HG02884 (cell line): ENCODE data around the gene KSR2.

Experiments used
- ATAC-seq: cut with Tn5 transposase; IDR thresholded peaks from one replicate; pipeline ENCODE4 v1.9.1; 2021; ENCODE audit warnings: mild to moderate bottlenecking, moderate library complexity; ENCODE audit not compliant: unreplicated experiment

The KSR2 gene

DNA sequence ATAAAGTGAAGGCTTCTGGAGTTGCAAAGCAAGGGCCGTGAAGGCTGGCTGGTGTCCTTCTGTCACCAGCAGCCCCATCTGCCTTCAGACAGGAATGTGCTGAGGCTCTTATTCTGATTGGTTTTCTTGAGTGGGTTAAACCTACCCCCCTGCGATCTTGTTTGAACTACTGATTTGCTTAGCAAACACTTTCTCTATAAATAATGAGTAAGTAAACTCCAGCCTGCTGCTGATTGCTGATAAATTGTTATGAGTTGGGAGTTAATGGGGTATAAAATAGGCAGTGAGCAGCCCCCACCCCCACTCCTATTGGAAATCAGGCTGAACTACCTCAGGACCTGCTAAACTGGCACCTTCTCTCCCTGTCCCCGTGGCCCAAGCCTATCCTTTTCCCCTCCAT is 461.2 kb downstream of the KSR2 start:
- no peak for ATAC-seq

DNA sequence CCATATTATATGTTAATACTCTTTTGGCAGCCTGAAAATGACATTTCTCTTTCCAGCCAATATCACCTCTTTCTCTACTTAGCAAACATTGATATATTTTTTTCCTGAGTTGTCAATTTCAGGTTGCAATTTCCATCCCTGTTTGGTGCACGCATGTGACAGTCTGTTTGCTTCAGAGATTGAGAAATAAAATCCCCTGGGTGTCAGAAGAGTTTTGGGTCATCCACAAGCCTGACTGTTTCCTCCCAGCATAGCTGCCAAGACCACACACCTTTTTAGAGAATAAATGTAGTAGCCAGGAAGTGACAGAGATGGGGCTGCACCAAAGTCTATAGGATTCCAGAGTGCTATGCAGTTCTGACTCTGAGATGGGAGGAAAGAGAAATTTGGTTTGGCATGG is 462.5 kb downstream of the KSR2 start:
- no peak for ATAC-seq

DNA sequence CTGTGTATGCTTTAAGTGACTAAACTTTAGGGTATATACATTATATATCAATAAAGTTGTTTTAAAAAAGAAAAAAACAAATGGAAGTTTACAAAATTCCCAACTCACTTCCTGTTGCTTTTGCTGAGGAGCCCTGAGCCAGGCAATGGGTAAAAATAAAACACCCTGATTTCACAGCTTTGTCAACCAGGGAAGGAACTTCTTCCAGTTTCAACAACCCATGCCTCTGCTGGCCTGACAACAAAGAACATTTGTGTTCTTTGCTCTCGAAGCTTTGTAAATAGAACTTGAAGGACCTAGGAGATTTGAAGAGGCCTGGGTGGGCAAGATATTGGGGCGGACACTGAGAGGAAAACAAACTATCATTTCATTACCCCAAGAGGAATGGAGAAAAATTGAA is 466.2 kb downstream of the KSR2 start:
- ATAC-seq = no peak

DNA sequence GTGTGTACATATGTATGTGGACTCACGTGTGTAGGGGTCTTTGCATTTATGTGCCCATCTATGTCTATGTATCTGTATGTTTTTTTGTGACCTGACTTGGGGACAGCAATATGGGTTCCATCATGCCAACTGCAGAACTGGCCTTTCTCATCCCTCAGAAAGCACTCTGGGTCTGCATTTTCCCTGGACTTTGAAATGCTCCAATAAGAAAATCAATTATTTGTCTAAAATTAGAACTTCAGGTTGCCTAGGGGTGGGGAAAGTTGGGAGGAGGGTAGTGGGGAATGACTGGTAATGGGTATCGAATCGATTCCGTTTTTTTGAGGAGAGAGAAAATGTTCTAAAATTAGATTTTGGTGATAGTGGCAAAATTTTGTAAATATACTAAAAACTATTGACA is 466.6 kb downstream of the KSR2 start:
- ATAC-seq = no peak

DNA sequence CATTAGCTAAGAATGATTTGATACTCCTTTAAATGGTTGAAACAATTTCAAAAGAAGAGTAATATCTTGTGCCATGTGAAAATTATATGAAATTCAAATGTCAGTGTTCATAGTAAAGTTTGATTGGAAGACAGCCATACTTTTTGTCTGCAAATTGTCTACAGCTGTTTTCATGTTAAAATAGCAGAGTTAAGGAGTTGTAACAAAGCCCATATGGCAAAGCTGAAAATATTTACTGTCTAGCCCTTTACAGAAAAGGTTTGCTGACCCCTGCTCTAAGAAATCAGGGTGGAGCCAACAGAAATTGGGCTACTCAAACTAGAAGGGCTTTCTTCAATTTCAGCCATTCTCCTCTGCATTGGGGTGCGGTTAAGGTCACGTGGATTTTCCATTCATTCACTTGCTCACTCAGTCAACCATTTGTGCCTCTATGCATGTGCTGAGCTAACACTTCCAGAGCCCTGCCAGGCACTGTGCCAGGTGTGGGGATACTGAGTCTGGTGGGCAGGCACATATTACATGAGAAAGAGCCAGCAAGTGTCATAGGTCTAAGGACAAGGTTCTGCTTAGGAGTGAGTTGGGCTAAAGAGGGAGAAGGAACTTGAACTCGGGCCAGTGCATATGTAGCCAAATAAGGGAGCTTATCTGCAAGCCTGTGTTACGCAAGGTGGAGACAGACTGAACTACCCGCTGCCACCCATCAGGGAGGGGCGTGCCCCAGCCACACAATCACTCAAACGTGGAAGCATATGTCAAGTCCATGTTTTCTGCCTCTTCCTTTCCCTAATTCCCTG is 467.5 kb downstream of the KSR2 start:
- no peak for ATAC-seq

DNA sequence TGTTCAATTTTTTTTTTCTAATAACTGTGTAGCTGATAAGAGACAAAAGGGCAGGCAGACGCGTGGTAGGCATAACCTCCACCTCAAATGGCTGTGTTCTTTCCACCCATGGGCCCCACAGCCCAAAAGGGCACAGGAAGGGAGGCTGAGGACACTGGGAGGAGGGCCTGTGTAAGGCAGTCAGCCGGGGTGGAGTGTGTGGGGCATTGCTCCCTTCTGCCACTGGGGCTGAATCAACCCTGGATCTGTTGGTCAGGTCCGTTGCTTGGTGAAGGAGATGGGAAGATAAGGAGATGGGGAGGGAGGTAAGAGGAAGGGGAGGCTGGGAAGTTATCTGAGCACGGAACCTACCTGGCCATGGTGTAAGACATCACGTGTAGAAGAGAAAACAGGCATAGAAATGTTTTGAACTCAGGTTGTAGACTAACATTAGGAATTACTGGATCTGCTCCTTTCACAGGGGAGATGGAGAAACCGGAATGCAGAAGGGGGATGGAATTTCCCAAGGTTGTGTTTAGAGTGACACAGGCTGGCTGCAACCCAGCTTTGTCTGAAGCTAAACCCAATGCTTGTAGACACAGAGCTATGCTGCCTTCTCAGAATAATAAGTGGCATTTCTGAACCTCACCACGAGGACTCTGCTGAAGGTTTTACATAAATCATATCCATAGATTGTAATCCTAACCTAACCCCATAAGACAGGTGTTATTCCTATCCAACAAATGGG is 468.9 kb downstream of the KSR2 start:
- ATAC-seq = no peak

DNA sequence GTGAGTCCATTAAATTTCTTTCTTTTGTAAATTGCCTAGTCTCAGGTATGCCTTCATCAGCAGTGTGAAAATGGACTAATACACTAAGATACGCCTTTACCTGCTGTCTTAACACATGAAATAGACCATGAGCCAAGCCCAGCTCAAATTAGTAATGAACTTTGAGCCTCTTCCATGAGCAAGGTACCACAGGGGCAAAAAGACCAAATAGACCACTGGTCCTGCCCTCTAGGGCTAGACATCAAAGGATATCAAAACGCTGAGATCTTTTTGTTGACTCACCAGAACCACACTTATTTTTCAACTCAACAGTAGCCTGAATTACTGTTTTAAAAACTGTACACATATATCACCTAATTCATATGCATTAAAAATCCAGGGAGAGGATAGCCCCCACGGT is 469.9 kb downstream of the KSR2 start:
- ATAC-seq = no peak

DNA sequence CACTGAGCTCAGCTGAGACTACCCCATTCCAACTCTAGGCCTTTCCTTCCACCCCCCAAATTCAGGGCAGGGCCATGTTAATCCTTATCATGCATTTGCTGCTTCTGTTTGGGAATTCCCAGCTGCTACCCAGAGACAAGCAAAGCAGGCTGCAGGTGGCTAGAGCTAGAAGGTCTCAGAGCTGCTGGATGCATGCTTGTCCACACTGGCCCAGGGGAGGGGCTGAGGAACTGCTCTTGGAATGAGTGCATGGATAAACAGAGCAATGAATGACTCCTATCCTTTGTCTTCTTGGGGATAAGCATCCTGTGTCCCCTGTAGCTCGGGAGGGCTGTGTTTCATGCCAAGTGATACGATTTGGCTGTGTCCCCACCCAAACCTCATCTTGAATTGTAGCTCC is 470.5 kb downstream of the KSR2 start:
- no peak for ATAC-seq

DNA sequence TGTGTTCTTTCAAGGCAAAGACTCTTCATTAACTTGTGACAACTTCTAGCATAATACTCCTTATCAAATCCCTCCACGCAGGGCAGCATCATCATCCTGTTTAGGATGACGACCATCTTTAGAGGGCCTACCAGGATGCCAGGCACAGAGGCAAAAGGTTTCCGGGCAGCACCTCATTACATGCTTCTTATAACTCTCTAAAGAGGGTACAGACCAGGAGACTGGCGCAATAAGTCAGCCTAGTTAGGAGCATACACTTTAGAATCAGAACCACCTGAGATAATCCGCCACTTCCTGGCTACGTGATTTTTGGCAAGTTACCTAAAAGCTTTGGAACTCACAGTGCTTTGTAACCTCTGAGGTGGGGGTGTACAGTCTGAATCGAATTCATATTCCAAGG is 471.4 kb downstream of the KSR2 start:
- ATAC-seq = no peak

DNA sequence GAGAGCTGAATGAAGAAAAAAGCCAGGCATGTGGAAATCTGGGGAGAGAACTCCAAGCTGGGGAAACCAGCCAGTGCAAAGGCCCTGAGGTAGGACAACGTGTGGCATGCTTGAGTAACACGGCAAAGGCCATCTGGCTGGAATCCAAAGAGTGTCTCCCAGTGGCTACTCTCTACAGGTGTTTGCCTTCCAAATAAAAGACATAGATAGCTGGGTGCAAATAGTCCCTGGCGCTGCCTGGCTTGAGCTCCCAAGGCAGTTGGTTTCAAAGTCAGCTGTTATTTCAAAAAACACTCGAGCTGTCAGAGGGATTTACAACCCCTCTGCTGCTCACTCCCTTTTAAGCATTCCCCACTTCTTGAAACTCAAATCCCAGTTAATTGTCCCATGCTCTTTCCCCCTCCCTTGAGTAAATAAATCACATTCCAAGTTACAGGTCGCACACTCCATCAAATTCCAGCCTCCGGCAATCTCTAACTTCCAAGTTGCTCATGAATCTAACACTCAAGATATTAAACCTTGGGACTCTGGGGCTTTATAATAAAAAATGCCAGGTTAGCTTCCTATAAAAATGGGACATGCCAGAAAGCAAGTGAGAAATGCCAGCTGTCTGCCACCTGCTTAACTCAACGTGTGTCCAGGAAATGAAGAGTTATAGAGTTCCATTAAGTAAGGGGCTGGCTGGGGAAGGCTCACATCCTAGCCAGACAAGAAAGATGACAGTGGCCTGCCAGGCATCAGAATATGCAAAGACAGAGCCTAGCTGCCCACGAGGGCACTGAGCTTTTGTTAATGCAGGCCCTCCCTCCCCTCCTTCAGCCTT is 473.7 kb downstream of the KSR2 start:
- ATAC-seq = no peak

DNA sequence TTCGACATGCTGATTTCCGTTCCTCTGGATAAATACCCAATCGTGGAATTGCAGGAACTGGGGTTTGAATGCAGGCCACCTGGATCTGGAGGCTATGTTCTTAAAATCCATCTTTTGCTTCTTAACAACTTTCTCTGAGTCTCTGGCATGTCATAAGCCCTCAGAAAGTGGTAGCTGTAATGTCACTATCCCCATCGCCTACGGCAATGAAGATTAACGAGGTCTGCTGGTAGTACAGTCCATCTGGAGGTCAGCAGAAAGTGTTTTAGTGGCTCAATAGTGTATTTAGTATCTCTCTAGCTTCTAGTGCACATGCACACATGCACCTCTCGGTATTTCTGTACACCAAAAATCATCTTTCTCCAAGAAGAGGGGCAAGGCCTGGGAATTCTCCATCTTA is 477.1 kb downstream of the KSR2 start:
- no peak for ATAC-seq

DNA sequence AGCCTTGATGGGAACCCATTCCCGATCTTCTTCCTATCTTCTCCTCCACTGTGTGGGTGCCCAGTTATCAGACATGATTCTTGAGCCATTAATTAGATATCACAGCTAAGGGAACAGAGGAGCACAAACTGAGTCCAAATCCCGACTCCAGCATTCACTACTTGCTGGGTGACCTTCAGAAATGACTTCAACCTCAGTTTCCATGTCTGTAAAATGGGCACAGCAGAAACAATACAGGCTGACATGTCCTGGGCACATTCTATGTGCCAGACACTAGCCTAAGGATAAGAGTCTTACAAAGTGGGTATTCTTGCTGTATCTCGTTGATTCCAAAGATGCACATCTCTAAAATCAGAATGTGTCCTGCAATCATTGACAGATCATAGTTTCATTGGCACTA is 478.7 kb downstream of the KSR2 start:
- ATAC-seq = no peak

DNA sequence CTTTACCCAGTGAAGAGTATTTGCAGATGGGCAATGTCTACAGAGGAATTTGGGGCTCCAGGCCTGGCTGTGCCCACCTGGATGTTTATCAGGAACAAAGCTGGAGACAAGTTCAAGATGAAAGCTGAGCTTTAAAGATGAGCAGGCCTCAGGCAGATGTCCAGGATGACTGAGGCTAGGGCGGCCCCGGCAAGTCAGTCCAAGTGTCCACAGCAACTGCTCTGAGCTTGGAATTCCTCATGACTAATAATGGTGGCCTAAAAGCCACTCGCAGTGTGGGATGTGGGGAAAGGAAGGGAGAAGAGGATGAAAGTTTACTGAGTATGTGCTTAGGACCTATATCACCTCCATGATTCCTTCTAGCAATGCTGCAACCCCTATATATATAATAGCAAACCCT is 479.1 kb downstream of the KSR2 start:
- no peak for ATAC-seq

DNA sequence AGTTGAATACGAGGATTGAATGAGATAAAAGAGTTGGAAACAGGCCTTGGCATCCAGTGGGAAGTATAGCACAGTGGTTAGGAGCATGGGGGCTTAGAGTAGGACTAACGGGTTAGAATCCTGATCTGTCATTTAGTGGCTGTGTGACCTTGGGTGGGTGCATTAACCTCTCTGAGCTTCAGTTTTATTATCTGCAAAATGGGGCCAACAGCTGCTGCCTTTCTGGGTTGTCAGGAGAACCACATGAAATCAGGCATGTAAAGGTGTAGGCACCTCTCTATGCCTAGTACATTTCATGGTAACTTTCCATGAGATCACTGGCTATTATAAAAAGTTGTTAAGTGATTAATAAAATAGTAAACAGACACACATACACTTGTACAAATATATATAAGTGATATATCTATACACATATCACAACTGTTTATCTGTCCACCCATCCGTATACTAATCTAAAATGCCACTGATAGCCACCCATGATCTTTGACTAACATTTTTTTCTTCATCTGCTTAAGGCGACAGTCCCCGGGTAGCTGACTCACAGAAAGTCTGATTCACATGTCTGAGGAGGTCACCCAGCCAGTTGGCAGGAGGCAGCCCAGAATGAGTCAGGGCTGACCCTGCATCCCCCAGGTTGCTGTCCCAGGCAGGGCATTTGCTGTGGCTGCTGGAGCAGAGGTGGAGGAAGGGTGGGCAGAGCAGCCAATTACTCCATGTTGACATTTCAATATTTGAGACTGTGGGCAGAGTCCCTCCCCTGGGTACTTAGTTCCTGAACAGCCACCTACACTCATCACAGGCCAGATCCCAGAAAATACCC is 481.7 kb downstream of the KSR2 start:
- no peak for ATAC-seq

DNA sequence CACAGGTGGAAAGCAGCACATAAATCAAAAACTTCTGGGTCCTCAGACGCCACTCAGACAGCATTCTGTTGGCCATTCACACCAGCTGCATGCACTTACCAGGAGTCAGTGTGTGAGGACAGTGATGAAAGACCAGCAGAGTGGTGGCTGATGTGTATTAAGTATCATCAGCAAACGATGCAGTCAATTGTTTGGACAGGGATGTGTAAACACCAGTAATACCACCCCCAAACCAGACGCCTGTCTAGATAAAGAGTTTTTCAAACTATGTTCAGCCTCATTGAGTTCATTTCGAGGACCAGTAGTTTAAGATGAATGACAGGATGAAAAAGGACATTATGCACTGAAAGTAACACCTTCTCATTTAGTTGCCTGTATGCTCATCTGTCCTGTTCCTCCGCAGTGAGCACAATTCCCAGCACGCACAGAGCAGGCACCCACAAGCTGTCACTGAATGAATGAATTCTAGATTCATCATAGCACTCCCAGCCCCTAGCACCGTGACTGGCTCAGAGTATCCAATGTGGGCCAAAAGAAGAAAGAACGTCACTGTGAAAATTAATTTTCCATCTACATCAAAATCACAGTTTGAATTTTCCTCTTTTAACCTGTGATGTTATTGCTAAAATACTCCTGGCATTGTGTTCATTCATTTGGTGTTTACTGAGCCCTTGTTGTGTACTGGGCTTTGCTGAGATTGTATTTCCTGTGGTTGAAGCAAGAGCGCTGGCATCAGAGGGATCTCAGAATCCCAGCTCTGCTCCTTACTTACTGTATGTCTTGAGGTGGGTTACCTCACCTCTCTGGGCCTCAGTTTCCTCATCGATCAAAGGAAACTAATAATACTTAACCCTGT is 482.6 kb downstream of the KSR2 start:
- no peak for ATAC-seq

DNA sequence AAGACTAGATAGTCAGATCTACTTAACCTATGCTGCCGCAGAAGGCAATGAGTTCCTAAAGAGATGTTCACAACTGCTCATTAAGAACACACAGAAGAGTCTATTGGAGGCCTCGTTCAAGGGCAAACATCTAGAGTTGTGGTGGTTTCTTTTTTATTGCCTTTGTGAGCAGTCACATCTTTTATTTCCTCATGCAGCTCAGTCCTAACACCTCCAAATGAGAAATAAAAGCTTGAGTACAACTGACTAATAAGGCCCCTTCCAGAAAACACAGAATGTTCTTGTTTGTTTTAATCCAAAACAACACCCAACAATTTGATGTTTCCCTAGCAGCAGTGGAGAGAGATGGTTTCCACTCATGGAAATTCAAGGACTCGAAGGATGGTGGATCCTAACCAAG is 483.9 kb downstream of the KSR2 start:
- no peak for ATAC-seq

DNA sequence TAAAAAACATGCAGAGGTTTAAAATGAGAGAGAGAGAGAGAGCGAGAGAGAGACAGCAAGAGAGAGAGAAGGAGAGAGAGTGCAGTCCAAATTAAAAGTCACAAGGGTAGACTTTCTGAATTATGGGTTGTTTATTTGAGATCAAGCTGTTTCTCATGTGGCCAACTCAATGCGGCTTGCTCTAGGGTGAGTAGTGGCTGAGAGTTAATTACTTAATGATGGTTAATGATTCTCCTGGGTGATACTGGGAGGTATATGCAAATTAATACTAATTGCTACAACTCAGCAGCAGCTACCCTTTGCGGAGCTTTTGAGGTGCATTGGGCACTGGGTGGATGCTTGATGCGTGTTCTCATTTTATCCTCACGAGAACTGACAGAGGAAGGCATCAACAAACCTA is 485.3 kb downstream of the KSR2 start:
- no peak for ATAC-seq

DNA sequence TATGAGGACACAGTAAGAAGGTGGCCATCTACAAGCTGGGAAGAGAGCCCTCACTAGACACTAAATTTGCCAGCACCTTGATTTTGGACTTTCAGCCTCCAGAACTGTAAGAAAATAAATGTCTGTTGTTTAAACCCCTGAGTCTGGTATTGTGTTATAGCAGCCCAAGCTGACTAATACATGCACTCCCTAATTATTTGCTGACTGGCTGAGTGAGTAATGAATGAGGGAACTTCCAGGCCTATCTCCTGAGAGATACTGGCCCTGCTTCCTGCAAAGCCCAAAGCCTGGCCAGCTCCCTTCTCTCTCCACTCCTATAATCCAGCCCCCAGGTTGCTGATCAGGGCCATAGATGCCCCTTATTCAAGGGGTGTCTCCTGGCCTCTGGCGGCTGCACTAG is 487.3 kb downstream of the KSR2 start:
- no peak for ATAC-seq

DNA sequence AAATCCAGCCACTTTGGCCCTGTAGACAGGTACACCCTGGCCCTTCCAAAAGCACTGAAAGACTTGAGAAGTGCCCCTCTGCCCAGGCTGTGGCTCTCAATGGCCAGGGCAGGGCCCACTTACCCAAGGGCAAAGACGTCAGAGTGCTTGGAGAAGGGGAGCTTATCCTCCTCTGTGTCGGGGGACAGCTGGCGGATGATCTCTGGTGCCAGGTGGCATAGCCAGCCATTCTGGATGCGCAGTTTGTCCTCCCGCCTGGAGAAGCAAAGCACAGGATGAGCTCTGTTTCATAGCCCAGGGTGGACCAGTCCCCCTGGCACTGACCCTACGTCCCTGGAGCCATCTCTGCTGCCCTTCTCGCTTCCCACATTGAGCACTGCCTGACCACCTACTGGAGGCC is 492.4 kb downstream of the KSR2 start:
- no peak for ATAC-seq

DNA sequence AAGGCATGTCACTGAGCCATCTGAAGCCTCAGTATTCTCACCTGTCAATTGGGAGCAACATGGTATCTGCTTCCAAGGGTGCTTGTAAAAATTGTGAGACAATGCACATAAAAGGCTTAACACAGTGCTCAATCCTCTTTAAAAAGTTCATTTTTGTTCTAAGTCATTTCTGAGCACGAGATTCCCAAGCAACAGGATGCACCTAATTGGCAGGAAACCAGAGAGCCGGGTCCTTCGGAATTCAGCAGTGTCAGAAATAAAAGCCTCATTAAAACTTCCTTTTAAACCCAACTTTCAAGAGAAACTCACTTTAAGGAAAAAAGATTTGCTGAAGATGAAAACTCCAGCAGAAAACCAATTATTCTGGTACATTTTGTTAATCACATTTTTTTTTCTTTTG is 494.9 kb downstream of the KSR2 start:
- ATAC-seq = no peak
